GM19351 (cell line): ENCODE data around the gene SRRM5.
A peak's percentile ranks its signal among the peaks of the same experiment; 100 is the strongest.
"Not testable (repeated sequence)": the region's sequence is repeated elsewhere in the genome, so short reads cannot be mapped to it uniquely, and the experiment has no call there.

ENCODE experiments used
- ATAC-seq: cut with Tn5 transposase; IDR thresholded peaks from one replicate; pipeline ENCODE4 v1.9.1; 2021; ENCODE audit warnings: mild to moderate bottlenecking, moderate library complexity; ENCODE audit not compliant: unreplicated experiment

SRRM5 gene, protein sequence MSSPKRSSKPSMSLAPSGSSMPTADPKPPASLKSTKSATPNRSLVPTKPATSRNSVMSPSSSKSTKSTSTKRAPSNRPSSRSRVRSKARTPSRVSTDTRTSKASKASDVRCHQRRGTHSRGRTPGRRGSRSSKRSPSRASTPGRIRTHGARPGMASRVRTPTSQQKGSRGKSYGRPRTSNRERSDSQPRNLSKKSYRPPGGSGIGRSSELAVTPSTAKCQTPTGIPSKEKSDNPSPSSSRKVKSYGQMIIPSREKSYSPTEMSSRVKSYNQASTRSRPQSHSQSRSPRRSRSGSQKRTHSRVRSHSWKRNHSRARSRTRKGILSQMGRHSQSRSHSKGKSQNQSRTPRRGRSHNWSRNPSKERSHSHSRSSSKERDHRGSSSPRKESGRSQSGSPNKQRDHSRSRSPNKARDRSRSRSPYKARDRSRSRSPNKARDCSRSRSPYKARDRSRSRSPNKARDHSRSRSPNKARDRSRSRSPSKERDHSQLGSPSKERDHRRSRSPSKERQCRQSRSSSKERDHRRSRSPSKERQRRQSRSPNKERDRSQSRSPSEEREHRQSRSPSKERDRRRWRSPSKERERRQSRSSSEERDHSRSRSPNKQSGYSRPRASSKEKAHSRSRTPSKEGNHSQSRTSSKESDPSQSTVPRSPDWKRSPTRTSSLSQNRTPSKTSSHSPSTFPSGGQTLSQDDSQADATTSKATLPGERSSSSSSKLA

GRCh38 chr19:43611788-43612187, at the start of gene SRRM5:
SRRM5 (plus strand) TSS chr19:43612088; CDS start chr19:43612122, 34 bp downstream.
- no peak for ATAC-seq

DNA sequence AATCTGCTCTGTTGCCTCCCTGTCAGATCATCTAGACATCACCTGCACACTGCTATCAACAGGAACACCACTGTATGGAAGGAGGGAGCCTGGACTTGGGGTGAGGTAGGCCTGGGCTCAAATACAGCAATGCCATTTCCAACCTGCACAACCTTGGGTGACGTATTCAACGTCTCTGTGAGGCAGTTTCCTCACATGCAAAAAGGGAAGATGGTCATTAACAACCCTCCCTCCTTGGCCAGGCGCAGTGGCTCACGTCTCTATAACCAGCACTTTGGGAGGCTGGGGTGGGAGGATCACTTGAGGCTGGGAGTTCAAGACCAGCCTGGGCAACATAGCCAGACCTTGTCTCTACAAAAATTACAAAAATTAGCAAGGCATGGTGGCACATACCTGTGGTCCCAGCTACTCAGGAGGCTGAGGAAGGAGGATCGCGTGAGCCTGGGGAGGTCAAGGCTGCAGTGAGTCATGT, 49.6 kb upstream of the SRRM5 start:
- ATAC-seq: no peak

GRCh38 chr19:43562698-43563241, 49.1 kb upstream of the SRRM5 start:
- ATAC-seq: peak; percentile 70

GRCh38 chr19:43563816-43564457, 48.0 kb upstream of the SRRM5 start:
- ATAC-seq: no peak

- ATAC-seq: no peak
Measured at GRCh38 chr19:43564800-43565199, 47.1 kb upstream of the SRRM5 start.

GRCh38 chr19:43569657-43570056, 42.2 kb upstream of the SRRM5 start:
- ATAC-seq: no peak

DNA sequence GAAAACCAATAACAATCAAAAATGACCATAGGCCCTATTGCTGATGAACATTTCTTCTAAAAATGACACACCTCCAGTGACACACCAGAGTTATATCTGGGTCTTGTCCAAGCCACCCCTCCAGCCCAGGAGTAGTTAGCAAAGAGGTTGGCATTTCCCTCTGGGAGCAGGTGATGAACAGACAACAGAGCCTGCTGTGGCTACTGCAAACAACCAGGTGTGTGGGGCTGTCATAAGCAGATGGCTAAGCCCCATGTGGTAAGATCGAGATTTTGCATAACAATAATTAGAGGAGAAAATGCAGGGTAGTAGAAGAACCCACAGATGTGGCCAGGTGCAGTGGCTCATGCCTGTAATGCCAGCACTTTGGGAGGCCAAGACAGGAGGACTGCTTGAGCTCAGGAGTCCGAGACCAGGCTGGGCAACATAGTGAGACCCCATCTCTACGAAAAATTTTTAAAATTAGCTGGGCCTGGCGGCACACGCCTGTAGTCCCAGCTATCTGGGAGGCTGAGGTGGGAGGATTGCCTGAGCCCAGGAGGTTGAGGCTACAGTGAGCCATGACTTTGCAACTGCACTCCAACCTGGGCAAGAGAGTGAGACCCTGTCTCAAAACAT, 41.6 kb upstream of the SRRM5 start:
- ATAC-seq: no peak

GRCh38 chr19:43572171-43572588, 39.7 kb upstream of the SRRM5 start:
- no peak for ATAC-seq

GRCh38 chr19:43574424-43575155, 37.3 kb upstream of the SRRM5 start:
- no peak for ATAC-seq

- ATAC-seq: peak; percentile 99
Measured at GRCh38 chr19:43575156-43575950, 36.5 kb upstream of the SRRM5 start, which contains the start of the genes PINLYP and XRCC1. PINLYP (plus strand) TSS chr19:43575801; CDS start chr19:43577192, 1,391 bp downstream. XRCC1 (minus strand) TSS chr19:43575527; CDS start chr19:43575458, 69 bp downstream.

DNA sequence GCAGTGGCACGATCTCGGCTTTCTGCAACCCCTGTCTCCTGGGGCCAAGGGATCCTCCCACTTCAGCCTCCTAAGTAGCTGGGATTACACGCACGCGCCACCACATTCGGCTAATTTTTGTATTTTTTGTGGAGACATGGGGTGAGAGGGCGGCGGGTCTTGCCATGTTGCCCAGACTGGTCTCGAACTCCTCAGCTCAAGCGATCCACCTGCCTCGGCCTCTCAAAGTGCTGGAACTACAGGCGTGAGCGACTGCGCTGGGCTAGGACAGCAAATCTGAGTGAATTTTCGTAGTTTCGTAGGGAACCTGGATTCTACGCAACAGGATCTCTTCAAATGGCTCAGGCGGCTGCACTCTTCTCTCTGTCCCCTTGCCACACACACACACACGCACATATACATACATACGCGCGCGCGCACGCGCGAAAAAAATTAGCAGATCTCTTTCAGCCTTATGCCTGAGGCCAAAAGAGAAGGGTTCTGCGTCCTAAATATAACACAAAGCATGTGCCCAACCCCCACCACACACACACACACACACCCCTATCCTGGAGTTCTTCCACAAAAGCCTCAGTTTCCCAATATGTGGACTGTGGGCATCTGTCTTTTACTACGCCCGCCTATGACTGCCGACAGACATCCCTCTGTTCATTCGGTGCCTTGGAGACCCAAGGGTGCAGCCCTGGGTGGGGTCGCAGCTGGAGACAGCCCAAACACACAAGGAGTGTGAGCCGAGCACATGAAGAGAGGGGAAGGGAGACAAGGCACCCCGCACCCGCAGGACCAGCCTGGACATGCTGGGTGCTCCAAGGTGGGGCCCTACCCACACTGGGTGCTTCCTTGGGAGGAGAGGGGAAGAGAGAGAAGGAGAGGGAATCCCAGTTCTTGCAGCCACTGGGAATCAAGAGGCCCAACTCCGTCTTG, 35.7 kb upstream of the SRRM5 start:
- ATAC-seq: no peak

DNA sequence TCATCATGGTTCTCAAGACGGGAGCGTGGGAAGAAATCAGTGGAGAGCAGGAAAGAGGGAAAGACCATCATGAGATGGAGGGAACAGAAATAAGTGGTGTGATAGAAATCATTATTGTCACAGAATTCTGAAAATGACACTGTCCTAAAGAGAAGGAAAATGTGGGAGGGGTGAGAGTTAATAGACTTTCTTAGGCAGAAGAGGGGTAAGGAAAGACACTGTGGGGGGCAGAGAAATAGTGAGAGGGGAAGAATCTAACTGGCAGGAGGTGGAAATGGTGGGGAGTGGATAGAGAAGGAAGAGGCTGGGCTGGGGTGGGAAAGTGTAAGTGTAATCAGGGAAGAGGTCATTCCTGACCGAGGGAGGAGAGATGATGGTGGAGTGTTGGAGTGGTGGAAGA, 33.1 kb upstream of the SRRM5 start:
- no peak for ATAC-seq

- ATAC-seq: no peak
Measured at GRCh38 chr19:43581467-43581866, 30.4 kb upstream of the SRRM5 start.

DNA sequence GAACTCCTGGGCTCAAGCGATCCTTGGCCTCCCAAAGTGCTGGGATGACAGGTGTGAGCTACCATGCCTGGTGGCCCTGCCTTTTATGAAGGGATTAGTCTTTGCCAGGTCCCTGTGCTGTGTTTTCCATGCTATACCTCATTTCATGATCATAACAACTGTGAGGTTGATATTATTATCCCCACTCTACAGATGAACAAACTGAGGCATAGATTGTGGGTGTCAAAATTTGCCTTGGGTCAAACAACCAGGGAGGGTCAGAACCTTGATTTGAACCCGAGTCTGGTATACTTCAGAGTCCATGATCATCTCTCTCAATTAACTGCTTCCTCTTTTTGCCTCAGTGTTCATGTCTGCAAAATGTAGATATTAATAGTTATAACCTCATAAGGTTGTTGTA, 29.4 kb upstream of the SRRM5 start:
- no peak for ATAC-seq

DNA sequence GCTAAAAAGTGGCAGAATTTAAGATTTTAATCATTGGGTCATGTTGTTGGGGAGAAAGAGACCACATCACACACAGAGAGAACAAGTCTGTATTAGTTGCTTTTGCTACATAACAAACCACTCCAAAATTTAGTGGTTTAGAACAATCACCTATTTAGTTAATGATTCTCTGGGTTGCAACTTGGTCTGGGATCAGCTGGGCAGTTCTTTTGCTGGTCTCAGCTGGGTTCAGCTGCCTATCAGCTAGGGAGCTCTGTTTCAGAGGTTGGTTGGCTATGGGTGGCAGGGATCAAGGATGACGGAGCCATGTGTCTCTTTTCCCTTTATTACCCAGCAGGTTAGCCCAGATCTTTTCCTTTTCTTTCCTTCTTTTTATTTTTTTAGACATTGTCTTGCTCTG, 27.4 kb upstream of the SRRM5 start:
- ATAC-seq: no peak

DNA sequence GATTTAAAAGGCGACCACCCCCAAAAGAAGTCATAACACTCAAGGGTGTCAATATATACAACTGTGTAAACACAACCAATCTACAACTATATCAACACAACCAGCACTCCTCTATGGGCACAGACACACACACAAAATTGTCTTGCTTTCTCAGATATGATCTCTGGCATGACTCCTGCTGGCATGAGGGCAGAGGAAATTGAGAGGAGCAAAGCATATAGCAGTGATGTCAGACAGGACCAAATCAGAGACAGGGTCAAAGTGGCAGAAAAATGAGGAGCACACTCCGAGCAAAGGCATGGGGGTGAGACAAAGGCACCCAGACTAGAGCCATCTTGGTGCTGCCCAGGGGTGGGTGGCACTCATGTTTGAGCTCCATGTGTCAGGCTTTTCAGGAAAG, 25.5 kb upstream of the SRRM5 start:
- no peak for ATAC-seq

GRCh38 chr19:43587029-43587428, 24.9 kb upstream of the SRRM5 start:
- ATAC-seq: not testable (repeated sequence)

- ATAC-seq: no peak
Measured at GRCh38 chr19:43589277-43589676, 22.6 kb upstream of the SRRM5 start.
